ENCODE measurements around the gene ROR2. TPM values are rescaled to one million over a fixed set of nuclear protein-coding genes. Genes with fewer than 3 reads are reported as not detected.

ROR2 gene
- total RNA-seq, 1 donor from 2014 or later = not detected

GRCh38 chr9:91885746-91886413 is 64.1 kb downstream of the ROR2 start:
- no peak for DNase-seq (ENCODE audit: low spot score)
- Mint-ChIP-seq H3K36me3 (ENCODE audit: low read depth) (no peaks in the 10 kb centered on the region), H3K9me3 (no peaks in the 10 kb centered on the region), H3K4me1 (ENCODE audit: low read depth) (no peaks in the 10 kb centered on the region), H3K4me3 (ENCODE audit: low read depth) (no peak overlapping the region), H3K27me3 (ENCODE audit: low read depth) (peaks cover 23% of the 10 kb centered on the region), H3K27ac (no peak overlapping the region)
- intact Hi-C loops (cut with micrococcal nuclease) = no loop called here

GRCh38 chr9:91884696-91885687 is 65.0 kb downstream of the ROR2 start:
- Mint-ChIP-seq H3K27me3 (ENCODE audit: low read depth) (peaks cover 25% of the 10 kb centered on the region), H3K4me3 (ENCODE audit: low read depth) (no peak overlapping the region), H3K27ac (no peak overlapping the region), H3K4me1 (ENCODE audit: low read depth) (no peaks in the 10 kb centered on the region), H3K9me3 (no peaks in the 10 kb centered on the region), H3K36me3 (ENCODE audit: low read depth) (no peaks in the 10 kb centered on the region)
- intact Hi-C loops (cut with micrococcal nuclease) = no loop called here
- no peak for DNase-seq (ENCODE audit: low spot score)

- H3K36me3 Mint-ChIP-seq (ENCODE audit: low read depth) = no peaks in the 10 kb centered on the region
- intact Hi-C loops (cut with micrococcal nuclease) = no loop called here
- H3K9me3 Mint-ChIP-seq = no peaks in the 10 kb centered on the region
- H3K27me3 Mint-ChIP-seq (ENCODE audit: low read depth) = peaks cover 22% of the 10 kb centered on the region
- no peak for DNase-seq (ENCODE audit: low spot score)
- no peaks in the 10 kb centered on the region for H3K4me1 Mint-ChIP-seq (ENCODE audit: low read depth)
- no peak overlapping the region for H3K27ac Mint-ChIP-seq
- no peak overlapping the region for H3K4me3 Mint-ChIP-seq (ENCODE audit: low read depth)
Measured at GRCh38 chr9:91884153-91884552, 65.9 kb downstream of the ROR2 start.

- H3K9me3 Mint-ChIP-seq = no peaks in the 10 kb centered on the region
- H3K4me3 Mint-ChIP-seq (ENCODE audit: low read depth) = no peak overlapping the region
- no peaks in the 10 kb centered on the region for H3K4me1 Mint-ChIP-seq (ENCODE audit: low read depth)
- intact Hi-C loops (cut with micrococcal nuclease) = no loop called here
- peaks cover 19% of the 10 kb centered on the region for H3K27me3 Mint-ChIP-seq (ENCODE audit: low read depth)
- H3K27ac Mint-ChIP-seq = no peak overlapping the region
- H3K36me3 Mint-ChIP-seq (ENCODE audit: low read depth) = no peaks in the 10 kb centered on the region
- no peak for DNase-seq (ENCODE audit: low spot score)
Measured at GRCh38 chr9:91883503-91883902, 66.5 kb downstream of the ROR2 start.

GRCh38 chr9:91882627-91883026 is 67.4 kb downstream of the ROR2 start:
- Mint-ChIP-seq H3K27me3 (ENCODE audit: low read depth) (peaks cover 14% of the 10 kb centered on the region), H3K36me3 (ENCODE audit: low read depth) (no peaks in the 10 kb centered on the region), H3K4me3 (ENCODE audit: low read depth) (no peak overlapping the region), H3K4me1 (ENCODE audit: low read depth) (no peaks in the 10 kb centered on the region), H3K9me3 (no peaks in the 10 kb centered on the region), H3K27ac (no peak overlapping the region)
- no peak for DNase-seq (ENCODE audit: low spot score)
- intact Hi-C loops (cut with micrococcal nuclease) = no loop called here

- H3K27me3 Mint-ChIP-seq (ENCODE audit: low read depth) = peaks cover 24% of the 10 kb centered on the region
- no peak overlapping the region for H3K4me3 Mint-ChIP-seq (ENCODE audit: low read depth)
- intact Hi-C loops (cut with micrococcal nuclease) = no loop called here
- no peaks in the 10 kb centered on the region for H3K36me3 Mint-ChIP-seq (ENCODE audit: low read depth)
- no peaks in the 10 kb centered on the region for H3K4me1 Mint-ChIP-seq (ENCODE audit: low read depth)
- DNase-seq (ENCODE audit: low spot score) = no peak
- H3K27ac Mint-ChIP-seq = no peak overlapping the region
- no peaks in the 10 kb centered on the region for H3K9me3 Mint-ChIP-seq
Measured at GRCh38 chr9:91880378-91880972, 69.6 kb downstream of the ROR2 start.

GRCh38 chr9:91879231-91879630 is 70.8 kb downstream of the ROR2 start:
- H3K4me3 Mint-ChIP-seq (ENCODE audit: low read depth) = no peak overlapping the region
- H3K36me3 Mint-ChIP-seq (ENCODE audit: low read depth) = no peaks in the 10 kb centered on the region
- intact Hi-C loops (cut with micrococcal nuclease) = no loop called here
- H3K27me3 Mint-ChIP-seq (ENCODE audit: low read depth) = peaks cover 25% of the 10 kb centered on the region
- no peaks in the 10 kb centered on the region for H3K9me3 Mint-ChIP-seq
- no peaks in the 10 kb centered on the region for H3K4me1 Mint-ChIP-seq (ENCODE audit: low read depth)
- no peak for DNase-seq (ENCODE audit: low spot score)
- H3K27ac Mint-ChIP-seq = no peak overlapping the region

- no peaks in the 10 kb centered on the region for H3K9me3 Mint-ChIP-seq
- no peaks in the 10 kb centered on the region for H3K4me1 Mint-ChIP-seq (ENCODE audit: low read depth)
- no peak overlapping the region for H3K4me3 Mint-ChIP-seq (ENCODE audit: low read depth)
- H3K27ac Mint-ChIP-seq = no peak overlapping the region
- no peaks in the 10 kb centered on the region for H3K36me3 Mint-ChIP-seq (ENCODE audit: low read depth)
- DNase-seq (ENCODE audit: low spot score) = no peak
- intact Hi-C loops (cut with micrococcal nuclease) = no loop called here
- peaks cover 34% of the 10 kb centered on the region for H3K27me3 Mint-ChIP-seq (ENCODE audit: low read depth)
Measured at GRCh38 chr9:91873637-91874051, 76.4 kb downstream of the ROR2 start.

- no peaks in the 10 kb centered on the region for H3K36me3 Mint-ChIP-seq (ENCODE audit: low read depth)
- H3K4me3 Mint-ChIP-seq (ENCODE audit: low read depth) = no peak overlapping the region
- no peak for DNase-seq (ENCODE audit: low spot score)
- no peaks in the 10 kb centered on the region for H3K9me3 Mint-ChIP-seq
- intact Hi-C loops (cut with micrococcal nuclease) = no loop called here
- no peaks in the 10 kb centered on the region for H3K4me1 Mint-ChIP-seq (ENCODE audit: low read depth)
- no peak overlapping the region for H3K27ac Mint-ChIP-seq
- peaks cover 38% of the 10 kb centered on the region for H3K27me3 Mint-ChIP-seq (ENCODE audit: low read depth)
Measured at GRCh38 chr9:91868732-91869391, 81.2 kb downstream of the ROR2 start.

- no peaks in the 10 kb centered on the region for H3K4me1 Mint-ChIP-seq (ENCODE audit: low read depth)
- intact Hi-C loops (cut with micrococcal nuclease) = no loop called here
- H3K36me3 Mint-ChIP-seq (ENCODE audit: low read depth) = no peaks in the 10 kb centered on the region
- H3K27me3 Mint-ChIP-seq (ENCODE audit: low read depth) = peaks cover 45% of the 10 kb centered on the region
- H3K9me3 Mint-ChIP-seq = no peaks in the 10 kb centered on the region
- no peak overlapping the region for H3K27ac Mint-ChIP-seq
- DNase-seq (ENCODE audit: low spot score) = no peak
- H3K4me3 Mint-ChIP-seq (ENCODE audit: low read depth) = no peak overlapping the region
Measured at GRCh38 chr9:91867740-91868139, 82.3 kb downstream of the ROR2 start.

- Mint-ChIP-seq H3K4me1 (ENCODE audit: low read depth) (no peaks in the 10 kb centered on the region), H3K27me3 (ENCODE audit: low read depth) (peaks cover 38% of the 10 kb centered on the region), H3K36me3 (ENCODE audit: low read depth) (no peaks in the 10 kb centered on the region), H3K4me3 (ENCODE audit: low read depth) (no peak overlapping the region), H3K27ac (no peak overlapping the region), H3K9me3 (no peaks in the 10 kb centered on the region)
- intact Hi-C loops (cut with micrococcal nuclease) = no loop called here
- DNase-seq (ENCODE audit: low spot score) = no peak
Measured at GRCh38 chr9:91865041-91865440, 85.0 kb downstream of the ROR2 start.

- DNase-seq (ENCODE audit: low spot score) = no peak
- H3K27me3 Mint-ChIP-seq (ENCODE audit: low read depth) = peaks cover 33% of the 10 kb centered on the region
- H3K36me3 Mint-ChIP-seq (ENCODE audit: low read depth) = no peaks in the 10 kb centered on the region
- no peak overlapping the region for H3K27ac Mint-ChIP-seq
- H3K4me3 Mint-ChIP-seq (ENCODE audit: low read depth) = no peak overlapping the region
- no peaks in the 10 kb centered on the region for H3K4me1 Mint-ChIP-seq (ENCODE audit: low read depth)
- intact Hi-C loops (cut with micrococcal nuclease) = no loop called here
- no peaks in the 10 kb centered on the region for H3K9me3 Mint-ChIP-seq
Measured at GRCh38 chr9:91864380-91864779, 85.6 kb downstream of the ROR2 start.

Data from activated T-helper 2 cell treated with anti-CD3 and anti-CD28 coated beads, Interferon-gamma antibody, Interleukin-2, Interleukin-4, amounts not matched to agents 10 μg/mL and 5 μg/mL and 100 μg/mL, durations not matched to agents 14 hours and 24 hours and 36 hours (primary cell).